Gastrocnemius medialis (tissue), 4 donors: ENCODE data around the gene PNCK.

Experiments used
- POLR2A ChIP-seq, 2 donors: fragments of 450-650 bp; IDR thresholded peaks; one replicate each; pipeline ENCODE4 v1.6.1; 2017; ENCODE audit warnings: antibody characterized with exemption in 2 of 2, mild to moderate bottlenecking in 2 of 2, moderate library complexity in 2 of 2
- TF ChIP-seq, protein P1 (sequence below), 5 experiments: fragments of 450-650 bp in 3 of 5; fragments of 200-600 bp in 2 of 5; sonication (generic) in 2 of 5; IDR thresholded peaks in 4 of 5; conservative IDR thresholded peaks in 1 of 5; 1 replicate in 4 of 5; 2 replicates in 1 of 5; pipeline ENCODE4 v1.5.1; 2016 to 2019; ENCODE audit warnings: antibody characterized with exemption in 5 of 5, mild to moderate bottlenecking in 3 of 5, moderate library complexity in 3 of 5

DNA sequence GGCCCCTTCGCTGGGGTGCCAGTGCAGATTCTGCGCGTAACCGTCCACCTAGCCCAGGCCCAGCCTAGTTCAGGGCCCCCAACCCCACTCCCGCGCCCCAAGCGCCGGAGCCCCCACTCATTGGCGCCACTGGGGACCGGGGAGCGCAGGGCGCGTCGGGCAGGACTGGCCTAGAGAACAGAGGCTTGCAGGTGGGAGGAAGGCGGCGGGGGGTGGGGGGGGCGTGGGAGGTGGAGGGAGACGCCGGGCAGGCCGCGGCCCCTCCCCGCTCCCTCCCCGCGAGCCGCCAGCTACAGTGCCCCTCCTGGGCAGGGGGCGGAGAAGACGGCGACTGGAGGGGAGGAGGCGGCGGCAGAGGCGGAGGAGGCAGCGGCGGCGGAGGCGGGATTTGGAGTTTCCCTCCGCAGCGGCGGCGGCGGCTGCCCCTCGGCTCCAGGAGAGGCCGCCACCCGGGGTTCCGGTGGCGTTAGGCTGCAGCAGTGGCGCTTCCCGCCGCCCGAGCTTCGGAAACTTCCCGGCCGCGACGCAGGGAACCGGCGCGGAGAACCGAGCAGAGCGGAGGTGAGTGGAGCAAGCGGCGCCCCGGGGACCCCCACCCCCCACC lies 31.5 kb downstream of the PNCK start:
- TF ChIP-seq POLR2A (IDR thresholded peaks at IDR 0.05) = no peak
- TF ChIP-seq, protein P1, sequence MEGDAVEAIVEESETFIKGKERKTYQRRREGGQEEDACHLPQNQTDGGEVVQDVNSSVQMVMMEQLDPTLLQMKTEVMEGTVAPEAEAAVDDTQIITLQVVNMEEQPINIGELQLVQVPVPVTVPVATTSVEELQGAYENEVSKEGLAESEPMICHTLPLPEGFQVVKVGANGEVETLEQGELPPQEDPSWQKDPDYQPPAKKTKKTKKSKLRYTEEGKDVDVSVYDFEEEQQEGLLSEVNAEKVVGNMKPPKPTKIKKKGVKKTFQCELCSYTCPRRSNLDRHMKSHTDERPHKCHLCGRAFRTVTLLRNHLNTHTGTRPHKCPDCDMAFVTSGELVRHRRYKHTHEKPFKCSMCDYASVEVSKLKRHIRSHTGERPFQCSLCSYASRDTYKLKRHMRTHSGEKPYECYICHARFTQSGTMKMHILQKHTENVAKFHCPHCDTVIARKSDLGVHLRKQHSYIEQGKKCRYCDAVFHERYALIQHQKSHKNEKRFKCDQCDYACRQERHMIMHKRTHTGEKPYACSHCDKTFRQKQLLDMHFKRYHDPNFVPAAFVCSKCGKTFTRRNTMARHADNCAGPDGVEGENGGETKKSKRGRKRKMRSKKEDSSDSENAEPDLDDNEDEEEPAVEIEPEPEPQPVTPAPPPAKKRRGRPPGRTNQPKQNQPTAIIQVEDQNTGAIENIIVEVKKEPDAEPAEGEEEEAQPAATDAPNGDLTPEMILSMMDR (IDR thresholded peaks at IDR 0.05 in 4 of 5, conservative IDR thresholded peaks at IDR 0.05 in 1 of 5) = no peak
